Glutamatergic neuron (in vitro differentiated cells): ENCODE results near the gene RDH13. TPM values are rescaled to one million over a fixed set of nuclear protein-coding genes. Genes with fewer than 3 reads are reported as not detected.
"Not testable (repeated sequence)": the region's sequence is repeated elsewhere in the genome, so short reads cannot be mapped to it uniquely, and the experiment has no call there.

Experiments
- DNase-seq: peaks from one replicate; pipeline ENCODE4 v3.0.0; 2022
- H3K27ac Mint-ChIP-seq: one replicate; pipeline ENCODE4 v1.8.0; 2020; ENCODE audit warnings: mild to moderate bottlenecking, mixed read lengths, inconsistent platforms; ENCODE audit not compliant: unreplicated experiment
- H3K27me3 Mint-ChIP-seq: one replicate; pipeline ENCODE4 v1.8.0; 2020; ENCODE audit warnings: mild to moderate bottlenecking, moderate library complexity, mixed read lengths, inconsistent platforms; ENCODE audit not compliant: unreplicated experiment
- H3K36me3 Mint-ChIP-seq: one replicate; pipeline ENCODE4 v1.8.0; 2020; ENCODE audit warnings: mild to moderate bottlenecking, mixed read lengths, inconsistent platforms; ENCODE audit not compliant: unreplicated experiment
- H3K4me1 Mint-ChIP-seq: one replicate; pipeline ENCODE4 v1.8.0; 2020; ENCODE audit warnings: mild to moderate bottlenecking, low read depth, mixed read lengths, inconsistent platforms; ENCODE audit not compliant: unreplicated experiment
- H3K4me3 Mint-ChIP-seq: one replicate; pipeline ENCODE4 v1.8.0; 2020; ENCODE audit warnings: mild to moderate bottlenecking, mixed read lengths, inconsistent platforms; ENCODE audit not compliant: unreplicated experiment
- H3K9me3 Mint-ChIP-seq: one replicate; pipeline ENCODE4 v1.8.0; 2020; ENCODE audit warnings: mild to moderate bottlenecking, moderate library complexity, mixed read lengths, inconsistent platforms; ENCODE audit not compliant: unreplicated experiment
- CTCF ChIP-seq: fragments of 200-600 bp; sonication (generic); IDR thresholded peaks from one replicate; pipeline ENCODE4 v1.5.0; 2021; ENCODE audit not compliant: partially characterized antibody, unreplicated experiment
- total RNA-seq: library from RNA; stranded (reverse); fragmentation: NEBNext Ultra II Directional; extraction: Animal tissue kit (Norgen Biotek cat#: 25700); gene quantifications from one replicate; pipeline ENCODE4 v1.2.1, GENCODE V29; 2021; ENCODE audit not compliant: unreplicated experiment

RDH13 gene
- total RNA-seq, 1 donor from 2014 or later = 17.9 TPM

- no peaks in the 10 kb centered on the region for H3K36me3 Mint-ChIP-seq
- H3K27me3 Mint-ChIP-seq = no peaks in the 10 kb centered on the region
- H3K27ac Mint-ChIP-seq = no peak overlapping the region
- H3K4me1 Mint-ChIP-seq = no peaks in the 10 kb centered on the region
- DNase-seq = no peak
- TF ChIP-seq CTCF = no peak
- H3K4me3 Mint-ChIP-seq = no peak overlapping the region
- peaks cover 3% of the 10 kb centered on the region for H3K9me3 Mint-ChIP-seq
Observed at GRCh38 chr19:55024111-55024510, 38.8 kb downstream of the RDH13 start.

- not testable (repeated sequence) for DNase-seq, H3K4me1 Mint-ChIP-seq, H3K27ac Mint-ChIP-seq, H3K27me3 Mint-ChIP-seq, H3K4me3 Mint-ChIP-seq, H3K36me3 Mint-ChIP-seq, H3K9me3 Mint-ChIP-seq
Observed at GRCh38 chr19:55020351-55020750, 42.6 kb downstream of the RDH13 start.

GRCh38 chr19:55018633-55019032 is 44.3 kb downstream of the RDH13 start:
- peaks cover 4% of the 10 kb centered on the region for H3K9me3 Mint-ChIP-seq

GRCh38 chr19:55018216-55018615 is 44.7 kb downstream of the RDH13 start:
- no peak for DNase-seq
- Mint-ChIP-seq H3K36me3 (no peaks in the 10 kb centered on the region), H3K9me3 (peaks cover 4% of the 10 kb centered on the region), H3K27ac (no peak overlapping the region), H3K27me3 (no peaks in the 10 kb centered on the region), H3K4me3 (no peak overlapping the region), H3K4me1 (no peaks in the 10 kb centered on the region)
- no peak for TF ChIP-seq CTCF

More at GRCh38 chr19:55018633-55019032, 44.3 kb downstream of the RDH13 start:
- no peak overlapping the region for H3K27ac Mint-ChIP-seq
- H3K4me3 Mint-ChIP-seq = no peak overlapping the region
- DNase-seq = no peak
- TF ChIP-seq CTCF = no peak
- H3K36me3 Mint-ChIP-seq = no peaks in the 10 kb centered on the region
- H3K27me3 Mint-ChIP-seq = no peaks in the 10 kb centered on the region
- H3K4me1 Mint-ChIP-seq = no peaks in the 10 kb centered on the region

GRCh38 chr19:55016017-55016416 is 46.9 kb downstream of the RDH13 start:
- Mint-ChIP-seq H3K27ac (no peak overlapping the region), H3K36me3 (no peaks in the 10 kb centered on the region), H3K9me3 (peaks cover 5% of the 10 kb centered on the region), H3K4me1 (no peaks in the 10 kb centered on the region), H3K27me3 (no peaks in the 10 kb centered on the region), H3K4me3 (no peak overlapping the region)
- no peak for DNase-seq
- no peak for TF ChIP-seq CTCF

- H3K4me3 Mint-ChIP-seq = no peak overlapping the region
- no peaks in the 10 kb centered on the region for H3K4me1 Mint-ChIP-seq
- H3K27me3 Mint-ChIP-seq = no peaks in the 10 kb centered on the region
- DNase-seq = no peak
- no peaks in the 10 kb centered on the region for H3K36me3 Mint-ChIP-seq
- H3K27ac Mint-ChIP-seq = no peak overlapping the region
- TF ChIP-seq CTCF = no peak
- H3K9me3 Mint-ChIP-seq = peaks cover 4% of the 10 kb centered on the region
Observed at GRCh38 chr19:55015126-55015525, 47.8 kb downstream of the RDH13 start.
